A673 (cell line): ENCODE measurements around the gene NEB. TPM values are rescaled to one million over a fixed set of nuclear protein-coding genes. Genes with fewer than 3 reads are reported as not detected.

Experiments used
- BruUV-seq: library from RNA; stranded (reverse); fragments of 400-500 nt; replicated peaks from 2 replicates; lab custom pipeline; 2021; lab: Mats Ljungman, UMichigan
- CTCF ChIA-PET: fragments of 300-600 bp; sonication (Branson Sonifier 250); formaldehyde crosslinking; loops from one replicate; lab custom pipeline; 2022; ENCODE audit warnings: antibody characterized with exemption; lab: Charles Lee
- POLR2A ChIA-PET: fragments of 300-600 bp; sonication (Branson Sonifier 250); formaldehyde crosslinking; loops from one replicate; lab custom pipeline; 2022; ENCODE audit warnings: antibody characterized with exemption; ENCODE audit not compliant: low non-redundant PET; lab: Charles Lee
- DNase-seq: peaks from one replicate; pipeline ENCODE4 v3.0.0-alpha.2; 2015; ENCODE audit warnings: low spot score
- H3K27ac ChIP-seq: fragments of 200-600 bp; sonication (generic); 2 replicates; pipeline ENCODE4 v1.5.1; 2016; ENCODE audit warnings: mixed run types, low read depth, mild to moderate bottlenecking, mixed read lengths, antibody characterized with exemption, low read length; ENCODE audit not compliant: poor library complexity, severe bottlenecking
- H3K27me3 ChIP-seq: fragments of 200-600 bp; sonication (generic); replicated peaks from 2 replicates; pipeline ENCODE4 v1.6.1; 2017; ENCODE audit warnings: mixed run types, low read depth, mild to moderate bottlenecking, mixed read lengths, antibody characterized with exemption, low read length; ENCODE audit not compliant: insufficient read depth, poor library complexity
- H3K36me3 ChIP-seq: fragments of 200-600 bp; sonication (generic); 2 replicates; pipeline ENCODE4 v1.6.1; 2016; ENCODE audit warnings: mixed run types, mild to moderate bottlenecking, mixed read lengths, antibody characterized with exemption, low read length; ENCODE audit not compliant: insufficient read depth, poor library complexity, severe bottlenecking
- H3K4me1 ChIP-seq: fragments of 200-600 bp; sonication (generic); 2 replicates; pipeline ENCODE4 v1.6.1; 2017; ENCODE audit warnings: mixed run types, mild to moderate bottlenecking, mixed read lengths, antibody characterized with exemption, low read length; ENCODE audit not compliant: insufficient read depth, poor library complexity, severe bottlenecking
- H3K4me3 ChIP-seq: fragments of 200-600 bp; sonication (generic); 2 replicates; pipeline ENCODE4 v1.5.1; 2016; ENCODE audit warnings: low read depth, mixed run types, mild to moderate bottlenecking, mixed read lengths, low read length; ENCODE audit not compliant: poor library complexity, severe bottlenecking
- H3K9me3 ChIP-seq: fragments of 200-600 bp; sonication (generic); 2 replicates; pipeline ENCODE4 v1.6.1; 2016; ENCODE audit warnings: mixed run types, low read depth, mild to moderate bottlenecking, mixed read lengths, antibody characterized with exemption, low read length; ENCODE audit not compliant: poor library complexity, severe bottlenecking
- EZH2 ChIP-seq: fragments of 200-600 bp; sonication (generic); IDR thresholded peaks from 2 replicates; pipeline ENCODE4 v1.6.1; 2017; ENCODE audit warnings: borderline replicate concordance, low read depth, mild to moderate bottlenecking, mixed read lengths, antibody characterized with exemption, low read length; ENCODE audit not compliant: poor library complexity, severe bottlenecking
- intact Hi-C: fragments of 100-400 bp; cut with micrococcal nuclease; formaldehyde crosslinking; loops from one replicate; pipeline ENCODE4 v1.10.0; 2022; ENCODE audit not compliant: unreplicated experiment
- total RNA-seq: library from RNA; stranded (reverse); gene quantifications from 2 replicates; pipeline ENCODE4 v1.2.3, GENCODE V29; 2021
- TF ChIP-seq, protein P1 (sequence below): fragments of 300-800, 200-600 bp; sonication (generic); conservative IDR thresholded peaks from 2 replicates; pipeline ENCODE4 v1.5.1; 2017; ENCODE audit warnings: low read depth, mild to moderate bottlenecking, antibody characterized with exemption, low read length, moderate library complexity, mixed read lengths

The NEB gene
- total RNA-seq, 1 experiment from 2014 or later, result 7.0 TPM

DNA sequence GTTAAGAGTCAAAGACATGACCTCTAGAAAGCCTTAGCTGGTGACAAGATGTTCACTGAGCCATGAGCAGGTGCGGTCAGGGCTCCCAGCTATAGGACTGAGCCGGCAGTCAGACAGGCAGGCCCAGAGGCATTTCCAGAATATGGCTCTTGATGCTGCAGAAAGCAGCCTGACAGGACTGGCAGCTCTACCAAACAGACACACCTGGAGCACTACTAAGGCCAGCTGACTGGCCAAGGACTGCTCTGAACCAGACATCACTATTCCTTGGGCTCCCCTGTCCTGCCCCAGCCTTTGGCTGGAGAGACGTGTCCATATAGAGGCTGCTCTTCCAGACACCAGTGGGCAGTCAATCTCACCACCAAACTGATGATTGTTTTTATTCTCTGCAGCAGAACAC, 225.8 kb downstream of the NEB start:
- no TSS peak for BruUV-seq
- DNase-seq, result no peak
- Histone ChIP-seq H3K27me3 (no peaks in the 10 kb centered on the region), H3K27ac (no peak overlapping the region), H3K4me3 (no peak overlapping the region), H3K9me3 (no peaks in the 10 kb centered on the region), H3K36me3 (no peaks in the 10 kb centered on the region), H3K4me1 (no peaks in the 10 kb centered on the region)
- TF ChIP-seq, protein P1, sequence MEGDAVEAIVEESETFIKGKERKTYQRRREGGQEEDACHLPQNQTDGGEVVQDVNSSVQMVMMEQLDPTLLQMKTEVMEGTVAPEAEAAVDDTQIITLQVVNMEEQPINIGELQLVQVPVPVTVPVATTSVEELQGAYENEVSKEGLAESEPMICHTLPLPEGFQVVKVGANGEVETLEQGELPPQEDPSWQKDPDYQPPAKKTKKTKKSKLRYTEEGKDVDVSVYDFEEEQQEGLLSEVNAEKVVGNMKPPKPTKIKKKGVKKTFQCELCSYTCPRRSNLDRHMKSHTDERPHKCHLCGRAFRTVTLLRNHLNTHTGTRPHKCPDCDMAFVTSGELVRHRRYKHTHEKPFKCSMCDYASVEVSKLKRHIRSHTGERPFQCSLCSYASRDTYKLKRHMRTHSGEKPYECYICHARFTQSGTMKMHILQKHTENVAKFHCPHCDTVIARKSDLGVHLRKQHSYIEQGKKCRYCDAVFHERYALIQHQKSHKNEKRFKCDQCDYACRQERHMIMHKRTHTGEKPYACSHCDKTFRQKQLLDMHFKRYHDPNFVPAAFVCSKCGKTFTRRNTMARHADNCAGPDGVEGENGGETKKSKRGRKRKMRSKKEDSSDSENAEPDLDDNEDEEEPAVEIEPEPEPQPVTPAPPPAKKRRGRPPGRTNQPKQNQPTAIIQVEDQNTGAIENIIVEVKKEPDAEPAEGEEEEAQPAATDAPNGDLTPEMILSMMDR, result no peak
- no peak for TF ChIP-seq EZH2
- ChIA-PET CTCF (no interaction called here), POLR2A (no interaction called here)
- intact Hi-C loops, result no loop called here

DNA sequence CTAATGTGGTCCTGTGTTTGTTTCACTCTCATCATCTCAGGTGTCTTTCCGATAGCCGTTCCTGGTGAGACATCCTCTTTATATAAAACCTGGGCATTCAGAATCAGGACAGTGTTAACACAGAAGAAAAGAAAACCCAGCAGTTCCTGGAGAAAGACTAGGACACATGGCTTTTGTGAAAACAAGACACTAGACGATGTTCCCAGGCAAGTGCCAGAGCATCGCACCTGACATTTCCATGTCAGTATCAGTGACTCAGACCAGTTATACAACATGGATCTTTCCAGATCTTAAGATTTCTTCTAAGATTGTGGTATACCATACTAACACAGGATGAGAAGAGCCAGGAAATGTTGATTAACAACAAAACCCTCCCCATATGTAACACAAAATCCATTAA, 228.1 kb downstream of the NEB start:
- intact Hi-C loops, result no loop called here
- Histone ChIP-seq H3K9me3 (no peaks in the 10 kb centered on the region), H3K4me1 (no peaks in the 10 kb centered on the region), H3K27me3 (no peaks in the 10 kb centered on the region), H3K4me3 (no peak overlapping the region), H3K36me3 (no peaks in the 10 kb centered on the region), H3K27ac (no peak overlapping the region)
- POLR2A ChIA-PET, result no interaction called here
- TF ChIP-seq EZH2, result no peak
- CTCF ChIA-PET, result no interaction called here
- no peak for DNase-seq
- no TSS peak for BruUV-seq

GRCh38 chr2:151498178-151498577, 236.1 kb downstream of the NEB start:
- Histone ChIP-seq H3K4me1 (no peaks in the 10 kb centered on the region), H3K4me3 (no peak overlapping the region), H3K27me3 (no peaks in the 10 kb centered on the region), H3K9me3 (no peaks in the 10 kb centered on the region), H3K27ac (no peak overlapping the region), H3K36me3 (no peaks in the 10 kb centered on the region)
- POLR2A ChIA-PET, result no interaction called here
- CTCF ChIA-PET, result no interaction called here
- DNase-seq, result no peak
- TF ChIP-seq, protein P1, result no peak
- no peak for TF ChIP-seq EZH2
- BruUV-seq, result no TSS peak
- intact Hi-C loops, result no loop called here

DNA sequence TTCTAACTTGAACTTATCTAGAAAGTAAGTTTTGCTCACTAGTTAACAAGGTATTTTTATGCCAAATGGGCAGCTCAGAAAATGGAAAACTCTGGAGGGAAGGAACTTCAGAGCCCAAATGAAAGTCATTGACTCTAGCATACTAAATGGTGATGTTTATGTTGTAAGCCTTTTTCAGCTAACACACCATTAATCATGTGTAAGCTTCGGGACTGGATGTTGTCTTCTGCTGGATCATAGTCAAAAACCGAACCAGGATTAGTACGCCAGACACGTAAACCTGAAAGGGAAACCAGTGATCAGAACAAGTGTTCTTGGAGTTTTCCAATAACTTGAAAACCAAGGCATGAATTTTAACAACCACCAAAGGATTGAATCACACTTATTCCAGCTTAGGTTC, 242.8 kb downstream of the NEB start:
- H3K27ac ChIP-seq, result no peak overlapping the region
- TF ChIP-seq, protein P1, result no peak
- TF ChIP-seq EZH2, result no peak
- no peaks in the 10 kb centered on the region for H3K4me1 ChIP-seq
- no TSS peak for BruUV-seq
- H3K36me3 ChIP-seq, result peaks cover 7% of the 10 kb centered on the region
- intact Hi-C loops, result no loop called here
- H3K27me3 ChIP-seq, result no peaks in the 10 kb centered on the region
- no peaks in the 10 kb centered on the region for H3K9me3 ChIP-seq
- DNase-seq, result no peak
- ChIA-PET POLR2A (no interaction called here), CTCF (no interaction called here)
- H3K4me3 ChIP-seq, result no peak overlapping the region
